Gastrocnemius medialis (tissue), 4 donors: ENCODE results near the gene CNTN4.

ENCODE experiments used
- CTCF ChIP-seq, 5 experiments: fragments of 450-650 bp in 3 of 5; fragments of 200-600 bp in 2 of 5; sonication (generic) in 2 of 5; IDR thresholded peaks in 4 of 5; conservative IDR thresholded peaks in 1 of 5; 1 replicate in 4 of 5; 2 replicates in 1 of 5; pipeline ENCODE4 v1.5.1; 2016 to 2019; ENCODE audit warnings: antibody characterized with exemption in 5 of 5, mild to moderate bottlenecking in 3 of 5, moderate library complexity in 3 of 5
- POLR2A ChIP-seq, 2 donors: fragments of 450-650 bp; IDR thresholded peaks; one replicate each; pipeline ENCODE4 v1.6.1; 2017; ENCODE audit warnings: antibody characterized with exemption in 2 of 2, mild to moderate bottlenecking in 2 of 2, moderate library complexity in 2 of 2

- TF ChIP-seq POLR2A (IDR thresholded peaks at IDR 0.05) (no peak), CTCF (IDR thresholded peaks at IDR 0.05 in 4 of 5, conservative IDR thresholded peaks at IDR 0.05 in 1 of 5) (no peak)
Measured at GRCh38 chr3:2535206-2535605, 436.5 kb downstream of the CNTN4 start.
